Hepatocyte (in vitro differentiated cells): ENCODE data around the gene DTD1.

ENCODE experiments used
- EZH2 ChIP-seq: fragments of 200-600 bp; sonication (generic); IDR thresholded peaks from 2 replicates; pipeline ENCODE4 v1.6.1; 2016; ENCODE audit warnings: antibody characterized with exemption, mild to moderate bottlenecking, borderline replicate concordance
- EZH2phosphoT487 ChIP-seq: fragments of 200-600 bp; sonication (generic); IDR thresholded peaks from one replicate; pipeline ENCODE4 v1.6.1; 2018; ENCODE audit warnings: antibody characterized with exemption, mild to moderate bottlenecking, low read depth, moderate library complexity; ENCODE audit not compliant: unreplicated experiment, severe bottlenecking
- TF ChIP-seq, protein P1 (sequence below): fragments of 200-600 bp; sonication (generic); IDR thresholded peaks from 2 replicates; pipeline ENCODE4 v1.5.1; 2016; ENCODE audit warnings: antibody characterized with exemption, mild to moderate bottlenecking; ENCODE audit not compliant: poor library complexity

DNA sequence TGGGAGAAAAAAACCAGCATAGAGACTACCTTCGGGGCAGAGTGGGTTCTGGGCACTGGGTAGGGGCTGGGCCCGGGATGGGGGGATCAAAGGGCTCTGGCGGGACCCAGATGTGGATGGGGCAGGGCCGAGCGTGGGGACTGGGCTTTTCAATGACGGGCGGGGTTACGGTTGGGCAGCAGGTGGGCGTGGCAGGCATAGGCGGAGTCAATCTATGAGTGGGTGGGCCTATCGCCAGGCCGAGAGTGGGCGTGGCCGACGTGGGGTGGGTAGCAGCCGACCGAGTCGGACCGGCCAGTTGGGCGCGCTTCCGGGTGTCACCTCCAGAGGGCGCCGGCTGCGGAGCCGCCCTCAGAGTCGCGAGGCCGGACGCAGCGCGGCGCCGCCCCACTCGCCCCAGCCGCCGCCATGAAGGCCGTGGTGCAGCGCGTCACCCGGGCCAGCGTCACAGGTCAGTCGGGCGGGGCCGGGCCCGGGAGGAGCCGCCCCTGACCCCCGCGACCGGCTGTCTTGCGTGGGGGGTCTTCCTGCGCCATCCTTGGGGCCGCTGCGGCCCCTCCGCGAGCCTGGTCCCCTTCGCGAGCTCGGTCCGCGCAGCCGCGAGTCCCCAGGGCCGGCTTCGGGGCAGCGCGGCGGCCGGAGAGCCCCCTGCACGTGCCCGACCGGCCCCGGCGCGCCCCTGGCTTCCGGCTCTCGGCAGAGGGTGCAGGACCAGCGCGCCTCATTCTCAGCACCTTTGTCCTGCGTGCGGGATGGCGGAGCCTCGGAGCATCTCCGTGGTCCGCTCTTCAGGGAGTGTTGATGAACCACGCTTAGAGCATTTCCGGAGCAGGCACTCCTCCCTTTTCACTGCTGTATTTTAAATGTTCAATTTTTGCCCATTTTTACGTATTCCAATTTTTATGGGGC, at the start of gene DTD1:
- TF ChIP-seq, protein P1, sequence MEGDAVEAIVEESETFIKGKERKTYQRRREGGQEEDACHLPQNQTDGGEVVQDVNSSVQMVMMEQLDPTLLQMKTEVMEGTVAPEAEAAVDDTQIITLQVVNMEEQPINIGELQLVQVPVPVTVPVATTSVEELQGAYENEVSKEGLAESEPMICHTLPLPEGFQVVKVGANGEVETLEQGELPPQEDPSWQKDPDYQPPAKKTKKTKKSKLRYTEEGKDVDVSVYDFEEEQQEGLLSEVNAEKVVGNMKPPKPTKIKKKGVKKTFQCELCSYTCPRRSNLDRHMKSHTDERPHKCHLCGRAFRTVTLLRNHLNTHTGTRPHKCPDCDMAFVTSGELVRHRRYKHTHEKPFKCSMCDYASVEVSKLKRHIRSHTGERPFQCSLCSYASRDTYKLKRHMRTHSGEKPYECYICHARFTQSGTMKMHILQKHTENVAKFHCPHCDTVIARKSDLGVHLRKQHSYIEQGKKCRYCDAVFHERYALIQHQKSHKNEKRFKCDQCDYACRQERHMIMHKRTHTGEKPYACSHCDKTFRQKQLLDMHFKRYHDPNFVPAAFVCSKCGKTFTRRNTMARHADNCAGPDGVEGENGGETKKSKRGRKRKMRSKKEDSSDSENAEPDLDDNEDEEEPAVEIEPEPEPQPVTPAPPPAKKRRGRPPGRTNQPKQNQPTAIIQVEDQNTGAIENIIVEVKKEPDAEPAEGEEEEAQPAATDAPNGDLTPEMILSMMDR = peak; percentile 65
- no peak for TF ChIP-seq EZH2phosphoT487
- TF ChIP-seq EZH2 = no peak
